Fibroblast of gingiva (primary cell): ENCODE results near the gene XXYLT1.

ENCODE experiments used
- DNase-seq: peaks from one replicate; pipeline ENCODE4 v3.0.0-alpha.2; 2011; ENCODE audit warnings: low read depth

Gene XXYLT1

GRCh38 chr3:195129644-195130492, 141.1 kb downstream of the XXYLT1 start:
- DNase-seq = no peak

DNA sequence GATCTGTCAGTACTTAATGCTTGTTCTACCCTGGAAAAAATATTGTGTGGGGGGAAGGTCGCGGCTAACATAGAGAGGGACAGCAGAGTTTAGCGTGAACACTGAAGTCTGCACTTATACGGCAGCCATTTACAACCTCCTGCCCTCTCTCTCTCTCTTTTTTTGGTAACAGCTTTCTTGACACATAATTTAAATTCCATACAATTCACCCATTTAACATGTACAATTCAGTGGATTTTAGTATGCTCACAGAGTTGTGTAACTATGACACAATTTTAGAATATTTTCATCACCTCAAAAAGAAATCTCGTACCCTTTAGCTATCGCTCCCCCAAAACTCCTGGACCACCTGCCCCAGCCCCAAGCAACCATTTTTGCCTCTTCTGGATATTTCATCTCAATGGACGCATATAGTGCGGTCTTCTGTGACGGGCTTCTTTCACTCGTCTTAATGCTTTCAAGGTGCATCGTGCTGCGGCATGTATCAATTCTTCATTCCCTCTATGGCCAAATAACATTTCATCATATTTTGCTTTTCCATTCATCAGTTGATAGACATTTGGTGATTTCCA, 141.8 kb downstream of the XXYLT1 start:
- no peak for DNase-seq

DNA sequence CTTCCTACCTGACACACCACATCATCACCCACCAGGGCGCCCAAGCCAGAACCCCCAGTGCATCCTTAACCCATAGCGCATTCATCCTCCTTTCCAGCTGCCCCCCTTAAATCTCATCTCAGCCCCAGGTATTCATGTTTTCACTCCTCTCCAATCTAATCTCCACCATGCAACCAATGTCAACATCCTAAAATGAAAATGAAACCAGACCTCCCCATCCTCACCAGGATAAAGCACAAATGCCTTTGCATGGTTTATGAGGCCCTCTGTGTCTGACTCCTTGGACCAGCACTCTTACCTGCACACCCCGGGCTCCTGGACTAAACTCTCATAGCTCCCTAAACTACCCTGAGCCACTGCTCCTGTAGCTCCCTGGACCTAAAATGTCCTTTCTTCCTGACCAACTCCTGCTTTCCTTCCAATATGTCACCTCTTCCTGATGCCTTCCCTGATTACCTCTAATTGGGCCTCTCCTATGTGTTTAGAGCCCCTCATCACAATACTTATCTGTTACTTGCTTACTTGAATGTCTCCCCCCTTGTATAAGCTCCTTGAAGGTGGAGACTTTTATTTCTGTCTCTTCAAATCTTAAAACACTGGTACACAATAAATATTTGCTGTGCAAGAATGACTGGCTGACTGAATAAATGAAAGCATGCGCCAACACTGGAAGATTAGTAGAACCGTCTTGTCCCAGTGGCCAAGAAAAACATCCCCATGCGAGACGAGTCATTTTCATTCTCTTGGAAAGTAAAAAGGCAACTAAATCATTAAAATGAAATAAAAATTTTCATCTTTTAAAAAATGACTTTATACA, 142.5 kb downstream of the XXYLT1 start:
- peak; percentile 41 for DNase-seq

DNA sequence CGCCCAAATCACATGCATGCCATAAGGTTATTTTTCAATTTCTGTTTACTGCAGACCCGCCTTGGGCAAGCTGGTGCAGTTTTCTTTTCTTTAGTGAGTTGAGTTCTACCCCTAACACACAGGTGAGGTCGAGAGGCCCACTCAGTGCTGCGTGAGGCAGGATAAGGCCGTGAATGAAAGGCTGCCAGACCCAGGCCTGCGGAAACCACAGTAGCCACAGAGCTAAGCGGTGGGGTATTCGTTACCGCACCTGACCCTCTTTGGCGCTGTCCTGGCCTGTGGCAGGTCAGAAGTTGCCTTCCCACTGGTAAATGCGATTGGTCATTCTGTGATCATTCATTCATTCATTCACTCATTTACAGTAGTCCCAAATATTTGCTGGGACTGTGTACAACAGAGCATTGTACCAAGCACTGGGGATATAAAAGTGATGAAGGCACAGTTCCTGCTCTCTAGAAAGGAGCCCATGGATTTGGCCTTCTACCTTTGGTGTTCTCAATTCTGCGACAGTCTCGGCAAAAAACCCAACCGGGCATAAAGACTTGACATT, 144.8 kb downstream of the XXYLT1 start:
- no peak for DNase-seq

DNA sequence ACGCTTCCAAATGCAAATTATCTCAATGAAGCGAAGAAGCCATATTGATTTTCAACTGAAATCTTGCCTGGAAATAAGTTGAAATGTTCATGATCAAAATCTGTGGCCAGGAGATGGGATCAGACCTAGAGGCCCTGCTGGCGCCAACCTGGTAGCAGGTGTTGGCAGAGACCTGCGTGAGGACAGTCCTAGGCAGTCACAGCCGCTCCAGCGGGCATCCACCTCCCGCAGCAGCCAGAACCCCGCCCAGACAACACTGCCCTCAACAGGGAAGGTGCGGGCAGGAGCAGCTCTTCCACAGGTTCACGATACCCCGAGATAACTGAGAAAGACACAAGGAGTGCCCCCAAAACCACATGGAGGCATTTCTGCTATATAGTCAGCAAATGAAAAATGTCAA, 145.3 kb downstream of the XXYLT1 start:
- no peak for DNase-seq

DNA sequence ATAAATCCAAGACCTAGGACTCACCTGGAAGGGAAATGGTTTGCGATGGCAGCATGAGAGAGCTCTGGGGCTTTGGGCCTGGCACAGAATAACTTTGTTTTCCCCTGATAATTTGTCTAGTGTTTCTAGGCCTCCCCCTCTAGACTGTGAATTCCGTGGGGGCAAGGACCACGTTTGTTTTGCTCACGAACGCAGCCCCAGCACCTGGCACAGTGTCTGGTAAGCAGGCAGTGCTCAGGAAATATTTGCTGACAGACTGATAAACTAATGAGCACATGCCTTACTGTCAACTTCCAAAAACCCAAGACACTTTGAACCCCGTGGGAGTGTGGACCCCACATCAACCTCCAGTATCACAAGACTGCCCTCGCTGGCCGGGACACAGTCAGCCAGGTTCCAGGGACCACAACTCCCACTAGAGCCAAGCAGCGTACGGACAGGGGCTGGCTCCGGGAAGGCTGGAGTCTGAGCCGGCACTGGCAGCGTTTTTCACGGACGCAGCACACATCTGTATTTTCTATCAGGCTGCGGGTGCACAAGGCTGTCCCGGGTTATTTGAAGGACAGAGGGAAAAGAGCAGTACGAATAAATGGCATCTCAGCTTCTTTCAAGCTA, 146.5 kb downstream of the XXYLT1 start:
- no peak for DNase-seq

DNA sequence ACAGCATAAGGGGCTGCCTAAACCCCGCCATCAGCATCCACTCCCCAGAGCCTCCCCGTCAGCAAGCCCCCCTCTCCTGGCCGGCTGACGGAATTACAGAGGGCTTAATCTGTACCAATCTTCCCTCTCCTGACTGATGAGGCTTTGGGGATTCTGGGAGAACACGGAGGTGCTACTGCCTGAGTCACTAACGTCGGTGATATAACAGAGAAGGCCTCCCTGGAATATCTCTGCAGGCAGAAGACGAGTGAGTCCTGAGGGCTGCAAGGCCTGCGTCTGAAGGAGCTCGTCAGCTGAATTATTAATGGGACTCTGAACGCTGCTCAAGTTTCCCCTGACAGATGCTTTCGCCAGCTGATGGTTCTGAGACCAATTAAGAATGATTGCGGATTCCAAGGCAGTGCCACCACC, 147.7 kb downstream of the XXYLT1 start:
- DNase-seq = no peak

GRCh38 chr3:195122261-195122660, 148.7 kb downstream of the XXYLT1 start:
- no peak for DNase-seq

- DNase-seq = no peak
Observed at GRCh38 chr3:195120267-195120601, 150.7 kb downstream of the XXYLT1 start.

GRCh38 chr3:195119461-195120266, 151.3 kb downstream of the XXYLT1 start:
- peak; percentile 77 for DNase-seq

- DNase-seq = no peak
Observed at GRCh38 chr3:195118671-195119070, 152.3 kb downstream of the XXYLT1 start.

- no peak for DNase-seq
Observed at GRCh38 chr3:195117978-195118581, 152.9 kb downstream of the XXYLT1 start.

- no peak for DNase-seq
Observed at GRCh38 chr3:195116407-195117185, 154.4 kb downstream of the XXYLT1 start.

GRCh38 chr3:195115600-195116406, 155.2 kb downstream of the XXYLT1 start:
- no peak for DNase-seq

- DNase-seq = no peak
Observed at GRCh38 chr3:195114786-195115599, 156.0 kb downstream of the XXYLT1 start.

- no peak for DNase-seq
Observed at GRCh38 chr3:195113536-195114425, 157.2 kb downstream of the XXYLT1 start.

DNA sequence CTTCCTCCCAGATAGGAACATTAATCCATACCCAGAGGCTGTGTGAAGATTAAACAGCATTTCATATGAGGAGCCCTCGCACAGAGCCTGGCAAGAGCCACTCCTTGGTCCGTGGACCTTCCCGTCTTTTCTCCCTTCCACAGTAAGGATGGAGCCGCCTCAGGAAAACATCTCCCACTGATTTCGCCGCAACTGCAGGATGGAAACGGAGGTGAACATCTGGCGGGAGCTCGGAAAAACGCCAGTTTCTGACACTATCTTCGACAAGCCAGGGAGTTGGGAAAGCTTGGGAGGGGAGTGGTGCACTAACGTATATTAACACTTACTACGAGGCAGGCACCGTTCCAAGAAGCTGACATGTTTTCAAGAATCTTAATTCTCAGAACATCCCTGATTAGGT, 157.9 kb downstream of the XXYLT1 start:
- no peak for DNase-seq
